B cell (primary cell): ENCODE measurements around the gene PRKCH. TPM values are rescaled to one million over a fixed set of nuclear protein-coding genes. Genes with fewer than 3 reads are reported as not detected.

Experiments
- ATAC-seq: fragments of 200-7000 bp; cut with Tn5 transposase; one replicate; pipeline ENCODE4 v1.10.0; 2021; ENCODE audit warnings: low read depth, mild to moderate bottlenecking, moderate number of reproducible peaks, moderate library complexity
- CTCF ChIA-PET: fragments of 350-600 bp; sonication (Branson Sonifier 250); formaldehyde crosslinking; loops from one replicate; lab custom pipeline; 2021; ENCODE audit warnings: antibody characterized with exemption, inconsistent platforms; lab: Charles Lee
- POLR2A ChIA-PET: fragments of 350-600 bp; sonication (Branson Sonifier 250); formaldehyde crosslinking; loops from one replicate; lab custom pipeline; 2021; ENCODE audit warnings: antibody characterized with exemption; lab: Charles Lee
- DNase-seq: peaks from one replicate; pipeline ENCODE4 v3.0.0; 2013
- H2AFZ ChIP-seq: 2 replicates; pipeline ENCODE4 v1.6.1; 2012; ENCODE audit warnings: mild to moderate bottlenecking, low read depth, low read length; ENCODE audit not compliant: insufficient read depth, poor library complexity, severe bottlenecking
- H3K27ac ChIP-seq, 2 donors: 1 replicate in 1 of 2; 2 replicates in 1 of 2; pipeline ENCODE4 v1.5.1; 2012 to 2013; ENCODE audit warnings: low read length in 2 of 2, mild to moderate bottlenecking in 2 of 2, moderate library complexity in 1 of 2
- H3K27me3 ChIP-seq, 4 experiments: fragments of 200-600 bp in 1 of 4; sonication (generic) in 1 of 4; replicated peaks in 1 of 4; 1 replicate in 2 of 4; 2 replicates in 2 of 4; pipeline versions ENCODE4 v1.6.1 to v1.7.0; 2013 to 2016; ENCODE audit warnings: low read length in 3 of 4, mild to moderate bottlenecking in 2 of 4, mixed read lengths in 1 of 4, moderate library complexity in 1 of 4; ENCODE audit not compliant: insufficient read depth in 4 of 4, control insufficient read depth in 3 of 4; ENCODE audit errors: control extremely low read depth in 1 of 4
- H3K36me3 ChIP-seq, 2 experiments: replicated peaks in 1 of 2; 1 replicate in 1 of 2; 2 replicates in 1 of 2; pipeline versions ENCODE4 v1.6.1 to v1.7.1; 2013; ENCODE audit warnings: low read length in 1 of 2; ENCODE audit not compliant: insufficient read depth in 2 of 2, control insufficient read depth in 1 of 2; ENCODE audit errors: control extremely low read depth in 1 of 2, extremely low read depth in 1 of 2
- H3K4me1 ChIP-seq, 2 donors: fragments of 200-600 bp in 1 of 2; sonication (generic) in 1 of 2; 1 replicate in 1 of 2; 2 replicates in 1 of 2; pipeline versions ENCODE4 v1.5.1 to v1.6.1; 2013 to 2017; ENCODE audit warnings: low read length in 2 of 2; ENCODE audit not compliant: control insufficient read depth in 2 of 2, insufficient read depth in 2 of 2
- H3K4me2 ChIP-seq: replicated peaks from 2 replicates; pipeline ENCODE3; 2012; ENCODE audit warnings: mild to moderate bottlenecking, low read depth, low read length; ENCODE audit not compliant: poor library complexity, severe bottlenecking
- H3K4me3 ChIP-seq, 5 experiments: fragments of 200-600 bp in 1 of 5; sonication (generic) in 1 of 5; 1 replicate in 3 of 5; 2 replicates in 2 of 5; pipeline versions ENCODE4 v1.5.1 to v1.7.0; 2011 to 2016; ENCODE audit warnings: low read length in 4 of 5, mild to moderate bottlenecking in 4 of 5, low read depth in 2 of 5, control low read depth in 1 of 5, moderate library complexity in 1 of 5; ENCODE audit not compliant: insufficient read depth in 1 of 5; ENCODE audit errors: control extremely low read depth in 1 of 5, extremely low read depth in 1 of 5
- H3K79me2 ChIP-seq: fragments of 200-600 bp; sonication (generic); one replicate; pipeline ENCODE4 v1.6.0; 2016; ENCODE audit warnings: low read length; ENCODE audit not compliant: control insufficient read depth, insufficient read depth
- H3K9ac ChIP-seq: fragments of 200-600 bp; sonication (generic); 2 replicates; pipeline ENCODE4 v1.6.1; 2017; ENCODE audit warnings: mild to moderate bottlenecking, low read length, moderate library complexity
- H3K9me3 ChIP-seq, 3 donors: one replicate each; pipeline versions ENCODE4 v1.6.1 to v1.7.1; 2013; ENCODE audit warnings: low read length in 2 of 3; ENCODE audit not compliant: control insufficient read depth in 2 of 3, insufficient read depth in 1 of 3; ENCODE audit errors: control extremely low read depth in 1 of 3
- H4K20me1 ChIP-seq: 2 replicates; pipeline ENCODE4 v1.6.0; 2012; ENCODE audit warnings: mild to moderate bottlenecking, low read length; ENCODE audit not compliant: insufficient read depth, control insufficient read depth, poor library complexity, severe bottlenecking
- H3K27ac Mint-ChIP-seq: one replicate; pipeline ENCODE4 v1.8.0; 2021; ENCODE audit warnings: mixed read lengths
- H3K27me3 Mint-ChIP-seq: one replicate; pipeline ENCODE4 v1.8.0; 2021; ENCODE audit warnings: mixed read lengths
- H3K4me1 Mint-ChIP-seq: one replicate; pipeline ENCODE4 v1.8.0; 2021; ENCODE audit warnings: mixed read lengths
- H3K4me3 Mint-ChIP-seq: one replicate; pipeline ENCODE4 v1.8.0; 2021; ENCODE audit warnings: mixed read lengths
- H3K9me3 Mint-ChIP-seq: one replicate; pipeline ENCODE4 v1.8.0; 2022; ENCODE audit warnings: mixed read lengths; ENCODE audit not compliant: insufficient read depth
- CTCF ChIP-seq: fragments of 200-600 bp; IDR thresholded peaks from one replicate; pipeline ENCODE4 v1.8.0; 2022; ENCODE audit warnings: antibody characterized with exemption, mild to moderate bottlenecking
- EZH2 ChIP-seq: IDR thresholded peaks from 2 replicates; pipeline ENCODE4 v1.6.1; 2012; ENCODE audit warnings: borderline replicate concordance, low read depth, mild to moderate bottlenecking, moderate library complexity, low read length; ENCODE audit not compliant: insufficient read depth, poor library complexity, severe bottlenecking
- WGBS: methylation state at CpG from one replicate; pipeline ENCODE4 v1.1.5; 2013; ENCODE audit warnings: missing lambda C conversion rate; ENCODE audit not compliant: insufficient coverage; 5-methylcytosine and 5-hydroxymethylcytosine counted together
- intact Hi-C: fragments of 100-400 bp; cut with micrococcal nuclease; formaldehyde crosslinking; loops from one replicate; pipeline ENCODE4 v1.10.0; 2022
- polyA plus RNA-seq: library from polyadenylated mRNA; depleted of rRNA; stranded (reverse); fragments of >200 nt; gene quantifications from 2 replicates; pipeline ENCODE4 v1.2.3, GENCODE V29; 2012
- total RNA-seq, 2 donors: library from RNA; stranded (reverse); fragments of 120-200 nt in 1 of 2; gene quantifications; 1 replicate in 1 of 2; 2 replicates in 1 of 2; pipeline versions ENCODE4 v1.2.3 to v1.2.4, GENCODE V29; 2013 to 2022

PRKCH gene
- total and polyA plus RNA-seq, 2 donors (not counting 1 experiment from before 2014, with no cell fraction given), result 2.0 to 5.0 TPM

- POLR2A ChIA-PET, result no interaction called here
These were observed 6.1 kb upstream of the PRKCH start for GRCh38 chr14:61315313-61315712.

GRCh38 chr14:61319086-61319485 is 2.3 kb upstream of the PRKCH start:
- TF ChIP-seq EZH2 (no peak), CTCF (no peak)
- Histone ChIP-seq H3K27ac (no peak overlapping the region), H3K9ac (no peak overlapping the region), H3K4me1 (peaks cover 21 to 22% of the 10 kb centered on the region in 2 donors), H2AFZ (no peak overlapping the region), H4K20me1 (no peaks in the 10 kb centered on the region), H3K9me3 (peaks cover 0 to 9% (median 0%) of the 10 kb centered on the region in 3 donors), H3K4me2 (no peak overlapping the region), H3K27me3 (peaks cover 0 to 43% (median 6%) of the 10 kb centered on the region in 4 experiments), H3K79me2 (no peaks in the 10 kb centered on the region), H3K4me3 (no peak overlapping the region), H3K36me3 (no peaks in the 10 kb centered on the region)
- intact Hi-C loops, result no loop called here
- ChIA-PET POLR2A (no interaction called here), CTCF (interaction anchor here (1.1 to 1.3 kb wide), 2 partner anchors 137 to 519 kb away, joined by 3 read pairs; no protein-coding TSS in a partner anchor)
- H3K9me3 Mint-ChIP-seq, result peaks cover 5% of the 10 kb centered on the region
- no peak overlapping the region for H3K4me3 Mint-ChIP-seq
- H3K27ac Mint-ChIP-seq, result no peak overlapping the region
- DNase-seq, result no peak
- 97% methylated on average over 3 of the region's 3 CpGs for WGBS
- H3K4me1 Mint-ChIP-seq, result peaks cover 15% of the 10 kb centered on the region
- H3K27me3 Mint-ChIP-seq, result peaks cover 15% of the 10 kb centered on the region
- no peak for ATAC-seq

More at GRCh38 chr14:61315313-61315712, 6.1 kb upstream of the PRKCH start:
- Histone ChIP-seq H3K36me3 (no peaks in the 10 kb centered on the region), H3K9ac (no peak overlapping the region), H3K79me2 (no peaks in the 10 kb centered on the region), H3K4me1 (no peaks in the 10 kb centered on the region), H3K27ac (no peak overlapping the region), H3K4me3 (no peak overlapping the region), H2AFZ (no peak overlapping the region), H3K9me3 (peaks cover 1 to 8% (median 7%) of the 10 kb centered on the region in 3 donors), H4K20me1 (no peaks in the 10 kb centered on the region), H3K4me2 (no peak overlapping the region), H3K27me3 (peaks cover 0 to 18% (median 1%) of the 10 kb centered on the region in 4 experiments)
- Mint-ChIP-seq H3K9me3 (peaks cover 11% of the 10 kb centered on the region), H3K27ac (no peak overlapping the region), H3K4me1 (no peaks in the 10 kb centered on the region), H3K4me3 (no peak overlapping the region), H3K27me3 (no peaks in the 10 kb centered on the region)
- ATAC-seq, result no peak
- DNase-seq, result no peak
- CTCF ChIA-PET, result no interaction called here
- intact Hi-C loops, result no loop called here
- no CpG with 5 or more reads among the region's 4 CpGs for WGBS
- TF ChIP-seq EZH2 (no peak), CTCF (no peak)
